K562 (cell line): ENCODE results near the gene CSE1L. TPM values are rescaled to one million over a fixed set of nuclear protein-coding genes. Genes with fewer than 3 reads are reported as not detected.

Experiments used
- ATAC-seq: fragments of 200-7000 bp; cut with Tn5 transposase; 3 replicates; pipeline ENCODE4 v1.9.1; 2020; ENCODE audit warnings: moderate library complexity
- BruUV-seq: library from RNA; stranded (reverse); fragments of 400-500 nt; replicated peaks from 2 replicates; lab custom pipeline; 2021; lab: Mats Ljungman, UMichigan
- CTCF ChIA-PET: fragments of 300-600 bp; formaldehyde crosslinking; extraction: SDS; loops from one replicate; lab custom pipeline; 2021; ENCODE audit warnings: low intra/inter-chr PET ratio; lab: Yijun Ruan, JAX
- POLR2A ChIA-PET: fragments of 300-600, 350-650 bp; sonication (Branson Sonifier 250); formaldehyde crosslinking; extraction: SDS; loops from one replicate; lab custom pipeline; 2021; ENCODE audit warnings: antibody characterized with exemption, inconsistent platforms; lab: Yijun Ruan, JAX
- DNase-seq, 4 experiments: peaks; one replicate each; pipeline versions ENCODE4 v3.0.0 to v3.0.0-alpha.2; 2011 to 2018; ENCODE audit warnings: low spot score in 3 of 4, mixed read lengths in 3 of 4; ENCODE audit errors: extremely low read depth in 1 of 4
- FAIRE-seq: peaks from 2 replicates; lab custom pipeline; 2011; peaks lifted over from hg19 to GRCh38; lab: Jason Lieb, UNC
- H2AFZ ChIP-seq: 2 replicates; pipeline ENCODE4 v1.6.0; 2011; ENCODE audit warnings: low read depth, low read length, control low read depth, inconsistent platforms
- H3K27ac ChIP-seq: fragments of 200-600 bp; 3 replicates; pipeline ENCODE4 v1.8.0; 2011; ENCODE audit warnings: low read depth, mild to moderate bottlenecking, control low read depth, inconsistent platforms, low read length, moderate library complexity, mixed read lengths; ENCODE audit errors: extremely low read depth
- H3K27me3 ChIP-seq, 2 experiments: fragments of 300-600 bp in 1 of 2; 2 replicates in 1 of 2; 3 replicates in 1 of 2; pipeline versions ENCODE4 v1.6.0 to v1.8.0; 2011; ENCODE audit warnings: inconsistent platforms in 2 of 2, low read length in 2 of 2, mild to moderate bottlenecking in 1 of 2, mixed read lengths in 1 of 2, moderate library complexity in 1 of 2; ENCODE audit not compliant: control insufficient read depth in 2 of 2, insufficient read depth in 2 of 2
- H3K36me3 ChIP-seq: fragments of 300-600 bp; 3 replicates; pipeline ENCODE4 v1.8.0; 2011; ENCODE audit warnings: mild to moderate bottlenecking, low read length, inconsistent platforms; ENCODE audit not compliant: control insufficient read depth, insufficient read depth
- H3K4me1 ChIP-seq, 2 experiments: fragments of 200-600 bp in 1 of 2; replicated peaks in 1 of 2; 2 replicates in 1 of 2; 3 replicates in 1 of 2; pipeline versions ENCODE4 v1.5.1 to v1.8.0; 2011; ENCODE audit warnings: inconsistent platforms in 2 of 2, low read length in 2 of 2, mild to moderate bottlenecking in 1 of 2, mixed read lengths in 1 of 2, moderate library complexity in 1 of 2; ENCODE audit not compliant: control insufficient read depth in 2 of 2, insufficient read depth in 2 of 2
- H3K4me2 ChIP-seq: 2 replicates; pipeline ENCODE4 v1.6.1; 2011; ENCODE audit warnings: low read length, control low read depth, inconsistent platforms, mixed read lengths; ENCODE audit not compliant: insufficient read depth
- H3K4me3 ChIP-seq: fragments of 200-600 bp; sonication (generic), shearing (Covaris generic); 2 replicates; pipeline ENCODE4 v1.5.1; 2016; ENCODE audit warnings: control low read depth, inconsistent platforms
- H3K79me2 ChIP-seq: fragments of 200-600 bp; 3 replicates; pipeline ENCODE4 v1.8.0; 2011; ENCODE audit warnings: low read length, inconsistent platforms; ENCODE audit not compliant: control insufficient read depth, insufficient read depth
- H3K9ac ChIP-seq, 2 experiments: 2 replicates each; pipeline versions ENCODE4 v1.6.0 to v1.6.1; 2011; ENCODE audit warnings: low read depth in 2 of 2, low read length in 2 of 2, control low read depth in 1 of 2, inconsistent platforms in 1 of 2, mild to moderate bottlenecking in 1 of 2, mixed read lengths in 1 of 2; ENCODE audit not compliant: insufficient read depth in 1 of 2
- H3K9me1 ChIP-seq: one replicate; pipeline ENCODE4 v1.6.0; 2011; ENCODE audit warnings: inconsistent platforms, mild to moderate bottlenecking, low read length, moderate library complexity; ENCODE audit not compliant: control insufficient read depth, insufficient read depth
- H3K9me3 ChIP-seq: replicated peaks from 2 replicates; pipeline ENCODE4 v1.5.1; 2011; ENCODE audit warnings: low read depth, low read length, inconsistent platforms; ENCODE audit not compliant: control insufficient read depth, insufficient read depth
- H4K20me1 ChIP-seq: replicated peaks from 2 replicates; pipeline ENCODE4 v1.6.1; 2011; ENCODE audit warnings: low read length, inconsistent platforms, mixed read lengths; ENCODE audit not compliant: control insufficient read depth, insufficient read depth
- ETV6 ChIP-seq, 3 experiments: fragments of 150-350 bp in 1 of 3; sonication (generic) in 1 of 3; formaldehyde crosslinking in 1 of 3; IDR thresholded peaks; 2 replicates each; pipeline versions ENCODE4 v1.6.1 to v1.8.0; 2014 to 2022; ENCODE audit warnings: borderline replicate concordance in 2 of 3, low read depth in 2 of 3, antibody characterized with exemption in 1 of 3, low read length in 1 of 3, mild to moderate bottlenecking in 1 of 3, missing genetic modification reagents in 1 of 3
- POLR2G ChIP-seq: fragments of 200-400 bp; formaldehyde crosslinking; IDR thresholded peaks from 2 replicates; pipeline ENCODE4 v1.6.1; 2017; ENCODE audit warnings: low read depth, mild to moderate bottlenecking, antibody characterized with exemption, low read length, moderate library complexity
- RBM14 ChIP-seq: fragments of 200-400 bp; formaldehyde crosslinking; IDR thresholded peaks from 2 replicates; pipeline ENCODE4 v1.6.1; 2018; ENCODE audit warnings: low read depth, mild to moderate bottlenecking, low read length, moderate library complexity, borderline replicate concordance; ENCODE audit not compliant: insufficient read depth
- ZBTB34 ChIP-seq: fragments of 250-450 bp; sonication (Bioruptor Pico); IDR thresholded peaks from 2 replicates; pipeline ENCODE4 v1.8.0; 2021; ENCODE audit warnings: mild to moderate bottlenecking, moderate library complexity
- ZNF212 ChIP-seq: fragments of 450-650 bp; formaldehyde crosslinking; IDR thresholded peaks from 2 replicates; pipeline ENCODE4 v1.4.0; 2020; ENCODE audit warnings: mild to moderate bottlenecking
- WGBS: fragments of 100-300 bp; shearing (Covaris generic); methylation state at CpG from one replicate; pipeline ENCODE4 v1.1.6; 2016; ENCODE audit warnings: low coverage, mixed read lengths; ENCODE audit not compliant: insufficient coverage; ENCODE audit errors: missing lambda C conversion rate; 5-methylcytosine and 5-hydroxymethylcytosine counted together
- in situ Hi-C: fragments of 300-500 bp; cut with MboI; formaldehyde crosslinking; loops from 4 replicates; pipeline ENCODE4 v1.15.0; 2018; ENCODE audit warnings: inconsistent platforms, mixed read lengths
- intact Hi-C: fragments of 100-400 bp; cut with micrococcal nuclease; formaldehyde crosslinking; loops from 2 replicates; pipeline ENCODE4 v1.14.2; 2022
- polyA plus RNA-seq, 8 experiments: library from polyadenylated mRNA; depleted of rRNA in 4 of 8; stranded (reverse) in 5 of 8; unstranded in 3 of 8; fragments of >200 nt; fragmentation: Nextera tagmentation in 2 of 8; fragmentation: Illumina TruSeq in 1 of 8; extraction: Ambion mirVana in 2 of 8; extraction: Trizol in 1 of 8; gene quantifications; 2 replicates each; pipeline versions ENCODE4 v1.2.1 to v1.2.3, GENCODE V29; 2011 to 2014; ENCODE audit warnings: inconsistent platforms in 1 of 8, missing spikeins in 1 of 8
- total RNA-seq, 7 experiments: library from RNA; depleted of rRNA in 6 of 7; stranded (reverse); fragments of >200 nt in 6 of 7; fragmentation: Illumina TruSeq in 2 of 7; extraction: Trizol in 2 of 7; gene quantifications; 2 replicates each; pipeline versions ENCODE4 v1.2.1 to v1.2.3, GENCODE V29; 2011 to 2021; ENCODE audit warnings: low replicate concordance in 1 of 7
- TF ChIP-seq, protein P1 (sequence below): sonication (generic); formaldehyde crosslinking; IDR thresholded peaks from 2 replicates; pipeline ENCODE4 v1.8.1; 2023; ENCODE audit warnings: mild to moderate bottlenecking, missing genetic modification reagents, moderate library complexity
- TF ChIP-seq, protein P2 (sequence below): sonication (generic); formaldehyde crosslinking; IDR thresholded peaks from 2 replicates; pipeline ENCODE4 v1.8.1; 2023; ENCODE audit warnings: mild to moderate bottlenecking, missing genetic modification reagents
- TF ChIP-seq, protein P3 (sequence below): fragments of 450-650 bp; IDR thresholded peaks from 2 replicates; pipeline ENCODE4 v1.6.1; 2014; ENCODE audit warnings: low read depth, mild to moderate bottlenecking, moderate library complexity, borderline replicate concordance

CSE1L gene
- total and polyA plus RNA-seq, 9 of the 15 experiments (the other 6 are each of a cell fraction or from before 2014, with no cell fraction given), result 138 to 280 (median 209) TPM

GRCh38 chr20:49103019-49103418, 56.9 kb downstream of the CSE1L start (continued):
- TF ChIP-seq RBM14 (no peak), ETV6 (IDR thresholded peaks at IDR 0.05; ENCODE audit: borderline replicate concordance in 1 of 2, low read depth in 2 of 2, low read length in 1 of 2) (no peak), ETV6 (CRISPR knock-in tag; IDR thresholded peaks at IDR 0.05; ENCODE audit: borderline replicate concordance) (no peak), ZNF212 (CRISPR knock-in tag) (no peak), ZBTB34 (CRISPR knock-in tag) (no peak)

DNA sequence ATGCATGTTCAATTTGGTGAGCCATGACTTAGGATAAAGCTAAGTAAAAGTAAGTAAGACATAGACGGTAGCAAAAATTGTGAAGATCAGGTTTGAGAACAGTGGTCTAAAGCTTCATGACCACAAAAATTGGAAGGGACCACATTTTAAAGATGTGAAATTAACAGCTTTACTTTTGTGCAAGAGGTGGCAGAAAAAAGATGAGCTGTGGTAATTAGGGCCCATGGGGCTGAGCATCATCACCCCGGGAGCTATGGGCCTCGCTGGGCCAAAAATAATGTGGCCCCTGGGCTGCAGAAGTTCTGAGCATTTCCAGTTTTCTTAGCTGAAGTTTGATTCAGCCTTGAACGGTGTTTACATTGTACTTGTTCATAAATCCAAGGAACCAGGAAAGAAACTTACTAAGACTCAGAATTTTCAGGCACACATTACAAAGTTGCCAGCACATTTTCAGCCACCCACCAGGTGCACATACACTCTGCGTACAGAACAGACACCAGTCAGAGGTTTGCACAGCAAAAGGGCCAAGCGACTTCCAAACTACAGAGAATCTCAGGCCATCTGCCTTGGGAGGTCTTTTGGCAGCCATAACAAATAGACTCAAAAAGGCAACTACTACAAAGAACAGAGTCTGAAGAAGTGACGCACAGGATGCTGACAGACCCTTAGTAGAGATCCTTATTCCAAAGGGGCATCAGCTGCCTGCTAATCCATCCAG, 57.7 kb downstream of the CSE1L start:
- Histone ChIP-seq H3K9ac (0 out of 4 replicates have a peak overlapping the region, but pooled peaks of 1 of the 2 experiments have one; percentile 21), H3K9me3 (no peaks in the 10 kb centered on the region), H3K36me3 (peaks cover 51% of the 10 kb centered on the region), H3K9me1 (peaks cover 3% of the 10 kb centered on the region), H2AFZ (no peak overlapping the region), H3K27me3 (no peaks in the 10 kb centered on the region), H3K27ac (no peak overlapping the region), H4K20me1 (peaks cover 14% of the 10 kb centered on the region; the same call in 1 of the 2 replicates), H3K79me2 (0 out of 3 replicates have a peak, but pooled peaks cover 3% of the 10 kb centered on the region), H3K4me2 (no peak overlapping the region), H3K4me3 (no peak overlapping the region), H3K4me1 (no peaks in the 10 kb centered on the region; a peak in 1 of 5 replicates)
- CTCF ChIA-PET, result no interaction called here
- ATAC-seq (peak; percentile 16), DNase-seq (no peak), FAIRE-seq (peak; percentile 35)
- in situ Hi-C loops, result no loop called here
- WGBS, result 92% methylated on average over 7 of the region's 7 CpGs
- POLR2A ChIA-PET, result interaction anchor here (0.6 to 1.5 kb wide), 4 partner anchors 9 to 67 kb away, joined by 3 to 4 read pairs (median 4); no protein-coding TSS in a partner anchor
- intact Hi-C loops, result loop anchor here (10.0 kb wide), 1 partner anchor 469 kb away; no protein-coding TSS in a partner anchor
- BruUV-seq, result TSS peak; percentile 15
- TF ChIP-seq, protein P1, sequence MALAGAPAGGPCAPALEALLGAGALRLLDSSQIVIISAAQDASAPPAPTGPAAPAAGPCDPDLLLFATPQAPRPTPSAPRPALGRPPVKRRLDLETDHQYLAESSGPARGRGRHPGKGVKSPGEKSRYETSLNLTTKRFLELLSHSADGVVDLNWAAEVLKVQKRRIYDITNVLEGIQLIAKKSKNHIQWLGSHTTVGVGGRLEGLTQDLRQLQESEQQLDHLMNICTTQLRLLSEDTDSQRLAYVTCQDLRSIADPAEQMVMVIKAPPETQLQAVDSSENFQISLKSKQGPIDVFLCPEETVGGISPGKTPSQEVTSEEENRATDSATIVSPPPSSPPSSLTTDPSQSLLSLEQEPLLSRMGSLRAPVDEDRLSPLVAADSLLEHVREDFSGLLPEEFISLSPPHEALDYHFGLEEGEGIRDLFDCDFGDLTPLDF (CRISPR knock-in tag), result no peak
- no peak for TF ChIP-seq POLR2G
- TF ChIP-seq, protein P2, sequence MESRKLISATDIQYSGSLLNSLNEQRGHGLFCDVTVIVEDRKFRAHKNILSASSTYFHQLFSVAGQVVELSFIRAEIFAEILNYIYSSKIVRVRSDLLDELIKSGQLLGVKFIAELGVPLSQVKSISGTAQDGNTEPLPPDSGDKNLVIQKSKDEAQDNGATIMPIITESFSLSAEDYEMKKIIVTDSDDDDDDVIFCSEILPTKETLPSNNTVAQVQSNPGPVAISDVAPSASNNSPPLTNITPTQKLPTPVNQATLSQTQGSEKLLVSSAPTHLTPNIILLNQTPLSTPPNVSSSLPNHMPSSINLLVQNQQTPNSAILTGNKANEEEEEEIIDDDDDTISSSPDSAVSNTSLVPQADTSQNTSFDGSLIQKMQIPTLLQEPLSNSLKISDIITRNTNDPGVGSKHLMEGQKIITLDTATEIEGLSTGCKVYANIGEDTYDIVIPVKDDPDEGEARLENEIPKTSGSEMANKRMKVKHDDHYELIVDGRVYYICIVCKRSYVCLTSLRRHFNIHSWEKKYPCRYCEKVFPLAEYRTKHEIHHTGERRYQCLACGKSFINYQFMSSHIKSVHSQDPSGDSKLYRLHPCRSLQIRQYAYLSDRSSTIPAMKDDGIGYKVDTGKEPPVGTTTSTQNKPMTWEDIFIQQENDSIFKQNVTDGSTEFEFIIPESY (CRISPR knock-in tag), result no peak
- TF ChIP-seq, protein P3, sequence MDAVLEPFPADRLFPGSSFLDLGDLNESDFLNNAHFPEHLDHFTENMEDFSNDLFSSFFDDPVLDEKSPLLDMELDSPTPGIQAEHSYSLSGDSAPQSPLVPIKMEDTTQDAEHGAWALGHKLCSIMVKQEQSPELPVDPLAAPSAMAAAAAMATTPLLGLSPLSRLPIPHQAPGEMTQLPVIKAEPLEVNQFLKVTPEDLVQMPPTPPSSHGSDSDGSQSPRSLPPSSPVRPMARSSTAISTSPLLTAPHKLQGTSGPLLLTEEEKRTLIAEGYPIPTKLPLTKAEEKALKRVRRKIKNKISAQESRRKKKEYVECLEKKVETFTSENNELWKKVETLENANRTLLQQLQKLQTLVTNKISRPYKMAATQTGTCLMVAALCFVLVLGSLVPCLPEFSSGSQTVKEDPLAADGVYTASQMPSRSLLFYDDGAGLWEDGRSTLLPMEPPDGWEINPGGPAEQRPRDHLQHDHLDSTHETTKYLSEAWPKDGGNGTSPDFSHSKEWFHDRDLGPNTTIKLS, result no peak
